Measurements from ENCODE around the gene SPATA2. TPM values are rescaled to one million over a fixed set of nuclear protein-coding genes. Genes with fewer than 3 reads are reported as not detected.

SPATA2 gene
- total RNA-seq, 4 donors from 2014 or later, result 4.0 to 6.7 (median 5.5) TPM

DNA sequence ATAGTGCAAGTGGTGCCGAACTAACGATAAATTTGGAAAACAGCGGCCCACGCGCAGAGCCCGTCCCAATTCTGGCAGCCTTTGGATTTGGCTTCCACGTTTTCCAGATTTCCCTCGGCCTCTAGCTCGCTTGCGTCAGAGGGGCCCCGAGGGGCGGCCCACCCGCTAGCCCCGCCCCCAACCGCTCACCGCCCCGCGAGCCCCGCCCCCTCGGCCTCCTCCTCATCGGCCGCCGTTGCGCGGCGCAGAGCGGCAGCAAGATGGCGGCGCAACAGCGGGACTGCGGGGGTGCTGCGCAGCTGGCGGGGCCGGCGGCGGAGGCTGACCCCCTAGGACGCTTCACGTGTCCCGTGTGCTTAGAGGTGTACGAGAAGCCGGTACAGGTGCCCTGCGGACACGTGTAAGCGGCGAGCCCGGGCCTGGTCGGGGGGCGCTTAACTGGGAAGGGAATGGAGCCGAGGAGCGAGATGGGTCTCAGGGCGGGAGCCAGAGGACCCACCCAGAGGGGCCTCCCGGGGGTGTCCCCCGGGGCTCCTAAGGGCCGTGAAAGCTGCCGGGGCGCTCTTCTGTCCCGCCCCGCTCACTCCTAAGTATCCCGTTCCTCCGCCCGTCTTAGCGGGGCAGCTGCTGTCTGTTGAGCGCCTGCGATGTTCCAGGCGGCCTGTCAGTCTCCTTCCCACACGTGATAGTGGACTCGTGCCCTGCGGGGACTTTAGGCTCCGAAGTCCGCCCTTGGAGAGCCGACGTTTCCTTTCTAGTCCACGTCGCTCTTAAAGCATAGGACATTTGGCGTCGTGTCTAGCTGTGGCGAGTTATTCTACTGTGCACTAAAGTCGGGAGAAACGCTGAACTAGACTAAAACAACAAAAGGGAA lies 21.1 kb upstream of the SPATA2 start, which contains the start of gene RNF114:
Gene RNF114 (plus strand): TSS at position 245 of the 874 bp plus-strand sequence. CDS start 16 bp downstream, at position 261.
- TF ChIP-seq EP300 (IDR thresholded peaks at IDR 0.05) (no peak), POLR2AphosphoS5 (IDR thresholded peaks at IDR 0.05) (peak; percentile 98 to 99), POLR2A (IDR thresholded peaks at IDR 0.05; ENCODE audit: low read depth) (peak; percentile 92)
- TF ChIP-seq, protein P1, sequence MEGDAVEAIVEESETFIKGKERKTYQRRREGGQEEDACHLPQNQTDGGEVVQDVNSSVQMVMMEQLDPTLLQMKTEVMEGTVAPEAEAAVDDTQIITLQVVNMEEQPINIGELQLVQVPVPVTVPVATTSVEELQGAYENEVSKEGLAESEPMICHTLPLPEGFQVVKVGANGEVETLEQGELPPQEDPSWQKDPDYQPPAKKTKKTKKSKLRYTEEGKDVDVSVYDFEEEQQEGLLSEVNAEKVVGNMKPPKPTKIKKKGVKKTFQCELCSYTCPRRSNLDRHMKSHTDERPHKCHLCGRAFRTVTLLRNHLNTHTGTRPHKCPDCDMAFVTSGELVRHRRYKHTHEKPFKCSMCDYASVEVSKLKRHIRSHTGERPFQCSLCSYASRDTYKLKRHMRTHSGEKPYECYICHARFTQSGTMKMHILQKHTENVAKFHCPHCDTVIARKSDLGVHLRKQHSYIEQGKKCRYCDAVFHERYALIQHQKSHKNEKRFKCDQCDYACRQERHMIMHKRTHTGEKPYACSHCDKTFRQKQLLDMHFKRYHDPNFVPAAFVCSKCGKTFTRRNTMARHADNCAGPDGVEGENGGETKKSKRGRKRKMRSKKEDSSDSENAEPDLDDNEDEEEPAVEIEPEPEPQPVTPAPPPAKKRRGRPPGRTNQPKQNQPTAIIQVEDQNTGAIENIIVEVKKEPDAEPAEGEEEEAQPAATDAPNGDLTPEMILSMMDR (IDR thresholded peaks at IDR 0.05), result peak in 1 of 3 experiments; percentile 23
- no peaks in the 10 kb centered on the region for H3K27me3 ChIP-seq
- peaks cover 34 to 55% (median 50%) of the 10 kb centered on the region in 4 donors for H3K4me1 ChIP-seq
- intact Hi-C loops (cut with DNase I), result no loop called here
- peaks cover 0 to 20% (median 10%) of the 10 kb centered on the region in 4 donors for H3K36me3 ChIP-seq
- DNase-seq (ENCODE audit: extremely low spot score), result peak; percentile 98
- WGBS, result under 1% methylated on average over 22 of the region's 79 CpGs
- H3K4me3 ChIP-seq, result peak within 1 kb of the TSS; percentile 71 to 99 (median 92)
- H3K9me3 ChIP-seq, result no peaks in the 10 kb centered on the region
- H3K27ac ChIP-seq (replicated peaks in 1 of 4), result peak within 1 kb of the TSS; percentile 89 to 98 (median 94)

DNA sequence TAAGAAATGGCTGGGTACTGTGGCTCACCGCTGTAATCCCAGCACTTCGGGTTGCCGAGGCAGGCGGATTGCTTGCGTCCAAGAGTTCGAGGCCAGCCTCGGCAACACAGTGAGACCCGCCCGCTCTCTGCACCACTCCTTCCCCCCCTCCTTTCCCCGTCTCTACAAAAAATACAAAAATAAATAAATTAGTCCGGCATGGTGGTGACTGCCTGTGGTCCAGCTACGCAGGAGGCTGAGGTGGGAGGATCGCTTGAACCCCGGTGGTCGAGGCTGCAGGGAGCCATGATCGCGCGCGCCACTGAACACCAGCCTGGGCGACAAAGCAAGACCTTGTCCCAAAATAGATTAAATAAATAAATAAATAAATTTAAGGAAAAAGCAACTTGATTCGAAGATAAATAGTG lies 20.4 kb upstream of the SPATA2 start:
- H3K4me3 ChIP-seq, result peak overlapping the region; percentile 71 to 99 (median 92)
- intact Hi-C loops (cut with DNase I), result no loop called here
- H3K9me3 ChIP-seq, result no peaks in the 10 kb centered on the region
- no peak for DNase-seq (ENCODE audit: extremely low spot score)
- TF ChIP-seq, protein P1 (IDR thresholded peaks at IDR 0.05), result no peak
- TF ChIP-seq POLR2A (IDR thresholded peaks at IDR 0.05; ENCODE audit: low read depth), result no peak
- TF ChIP-seq EP300 (IDR thresholded peaks at IDR 0.05), result no peak
- TF ChIP-seq POLR2AphosphoS5 (IDR thresholded peaks at IDR 0.05), result no peak
- H3K27ac ChIP-seq (replicated peaks in 1 of 4), result peak overlapping the region; percentile 89 to 98 (median 94)
- peaks cover 34 to 49% (median 44%) of the 10 kb centered on the region in 4 donors for H3K4me1 ChIP-seq
- 19% methylated on average over 21 of the region's 21 CpGs for WGBS
- peaks cover 0 to 14% (median 5%) of the 10 kb centered on the region in 4 donors for H3K36me3 ChIP-seq
- H3K27me3 ChIP-seq, result no peaks in the 10 kb centered on the region

DNA sequence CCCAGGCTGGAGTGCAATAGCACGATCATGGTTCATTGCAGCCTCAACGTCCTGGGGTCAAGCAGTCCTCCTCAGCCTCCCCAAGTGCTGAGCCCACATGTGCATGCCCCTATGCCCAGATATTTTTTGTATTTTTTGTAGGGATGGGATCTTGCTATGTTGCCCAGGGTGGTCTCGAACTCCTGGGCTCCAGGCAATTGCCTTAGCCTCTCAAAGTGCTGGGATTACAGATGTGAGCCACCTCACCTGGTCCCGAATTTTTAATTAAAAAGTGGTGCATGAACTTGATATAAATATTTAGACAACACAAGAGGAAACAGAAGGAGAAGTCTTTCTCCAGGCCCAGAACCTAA lies 13.8 kb upstream of the SPATA2 start:
- peak overlapping the region in 3 of 4 donors; percentile 51 to 71 (median 53) for H3K27ac ChIP-seq (replicated peaks in 1 of 4)
- H3K36me3 ChIP-seq, result no peaks in the 10 kb centered on the region
- no peak for TF ChIP-seq EP300 (IDR thresholded peaks at IDR 0.05)
- TF ChIP-seq, protein P1 (IDR thresholded peaks at IDR 0.05), result no peak
- H3K27me3 ChIP-seq, result no peaks in the 10 kb centered on the region
- peaks cover 4 to 13% (median 11%) of the 10 kb centered on the region in 4 donors for H3K4me1 ChIP-seq
- H3K9me3 ChIP-seq, result no peaks in the 10 kb centered on the region
- no peak for DNase-seq (ENCODE audit: extremely low spot score)
- intact Hi-C loops (cut with DNase I), result no loop called here
- WGBS, result 36% methylated on average over 4 of the region's 4 CpGs
- H3K4me3 ChIP-seq, result peak overlapping the region in 1 of 4 donors; percentile 8

GRCh38 chr20:49928411-49929141 lies 13.2 kb upstream of the SPATA2 start:
- Histone ChIP-seq H3K27ac (replicated peaks in 1 of 4) (peak overlapping the region; percentile 51 to 71 (median 54)), H3K4me1 (peaks cover 4 to 13% (median 11%) of the 10 kb centered on the region in 4 donors), H3K36me3 (no peaks in the 10 kb centered on the region), H3K9me3 (no peaks in the 10 kb centered on the region), H3K27me3 (no peaks in the 10 kb centered on the region), H3K4me3 (peak overlapping the region in 1 of 4 donors; percentile 8)
- intact Hi-C loops (cut with DNase I), result no loop called here
- TF ChIP-seq, protein P1 (IDR thresholded peaks at IDR 0.05), result peak; percentile 89 to 96 (median 92)
- TF ChIP-seq POLR2A (IDR thresholded peaks at IDR 0.05; ENCODE audit: low read depth), result no peak
- 6% methylated on average over 15 of the region's 15 CpGs for WGBS
- DNase-seq (ENCODE audit: extremely low spot score), result peak; percentile 97
